CD4-positive, alpha-beta T cell treated with Interleukin-10 for 1 hour (primary cell): ENCODE results near the gene CADM3.

Source experiments
- DNase-seq: peaks from one replicate; pipeline ENCODE4 v3.0.0-alpha.2; 2020

Gene CADM3

GRCh38 chr1:159175571-159175970 is 4.2 kb downstream of the CADM3 start:
- no peak for DNase-seq

DNA sequence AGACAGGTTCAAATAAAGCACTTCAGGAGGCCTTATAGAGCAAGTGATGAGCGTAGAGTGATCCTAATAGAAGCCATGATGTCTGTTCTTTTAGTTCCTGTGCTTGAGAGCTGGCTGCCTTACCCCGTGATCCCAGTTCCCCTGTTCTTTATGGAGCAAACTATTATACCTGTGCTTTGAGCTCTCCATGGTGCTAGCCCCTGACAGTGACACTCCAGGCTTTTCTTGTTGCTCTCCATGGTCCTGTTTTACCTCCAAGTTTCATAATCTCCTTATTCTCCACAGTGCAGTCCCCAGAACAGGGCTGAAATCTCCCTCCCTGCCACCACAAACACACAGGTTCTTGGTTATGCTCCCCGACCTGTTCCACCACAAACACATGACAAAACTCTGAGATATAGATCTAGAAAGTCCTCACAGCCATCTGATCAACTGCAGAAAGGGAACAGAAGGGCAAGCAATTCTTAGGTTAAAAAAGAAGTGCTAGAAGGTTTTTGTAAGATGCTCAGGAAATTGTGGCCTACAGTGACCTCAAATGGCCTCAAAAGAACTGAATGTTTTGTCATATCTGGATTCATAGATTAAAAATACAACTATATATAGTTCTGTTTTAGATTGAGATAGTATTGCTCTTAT is 6.0 kb downstream of the CADM3 start:
- DNase-seq, result peak; percentile 19

GRCh38 chr1:159179906-159180305 is 8.5 kb downstream of the CADM3 start:
- DNase-seq, result no peak

DNA sequence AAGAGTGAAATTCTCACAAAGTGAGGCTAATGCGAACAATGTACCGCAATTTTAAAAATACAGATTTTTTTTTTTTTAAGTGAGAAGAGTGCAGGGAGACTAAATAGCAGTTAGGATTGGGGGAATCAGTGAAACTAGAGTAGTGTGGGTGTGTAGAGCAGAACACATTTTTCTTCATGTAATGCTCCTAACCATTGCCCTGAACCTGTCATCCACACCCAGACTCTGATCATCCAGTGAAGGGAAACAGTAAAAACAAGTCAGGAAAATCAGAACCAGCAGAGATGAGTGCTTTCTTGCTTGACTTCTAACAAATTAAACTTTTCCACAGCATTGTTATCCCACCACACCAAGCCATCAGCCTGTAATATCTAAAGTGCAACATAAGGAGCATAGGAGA is 9.1 kb downstream of the CADM3 start:
- no peak for DNase-seq

- no peak for DNase-seq
Measured at GRCh38 chr1:159181328-159182024, 10.1 kb downstream of the CADM3 start.

DNA sequence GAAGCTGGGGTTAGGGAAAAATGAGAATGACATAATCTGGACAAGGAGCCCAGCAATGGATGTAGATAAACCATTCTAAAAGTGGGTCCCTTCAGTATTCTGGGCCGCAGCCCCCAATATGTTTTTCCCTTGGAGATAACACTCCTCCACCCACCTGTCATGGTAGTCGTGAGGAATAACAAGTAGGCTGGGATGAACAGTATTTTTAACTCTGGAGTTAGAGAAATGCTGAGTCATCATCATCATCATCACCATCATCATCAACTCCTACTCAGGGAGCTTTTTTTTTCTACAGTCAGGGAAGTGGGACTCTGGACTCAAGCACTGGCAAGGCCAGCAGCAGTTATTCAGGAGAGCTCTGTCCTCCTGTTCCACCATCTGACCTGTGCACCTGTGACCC is 12.8 kb downstream of the CADM3 start:
- no peak for DNase-seq

DNA sequence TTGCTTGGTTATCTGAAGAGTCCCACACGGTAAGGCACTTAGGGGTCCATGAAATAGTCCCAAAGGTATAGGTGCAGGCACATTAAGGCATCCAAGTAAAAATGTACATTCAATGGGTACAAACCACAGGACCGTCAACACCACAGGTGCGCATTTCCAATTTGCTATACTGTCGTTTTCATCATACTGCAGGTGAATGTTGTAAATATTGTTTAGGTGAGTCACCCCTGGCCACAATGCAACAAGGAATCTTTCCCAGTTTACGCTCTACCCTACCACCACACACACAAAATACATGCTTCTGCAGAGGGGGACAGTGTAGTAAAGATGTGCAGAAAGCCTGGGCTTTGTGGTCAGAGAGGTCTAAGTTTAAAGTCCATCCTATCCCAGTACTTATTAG is 13.7 kb downstream of the CADM3 start:
- DNase-seq, result no peak

DNA sequence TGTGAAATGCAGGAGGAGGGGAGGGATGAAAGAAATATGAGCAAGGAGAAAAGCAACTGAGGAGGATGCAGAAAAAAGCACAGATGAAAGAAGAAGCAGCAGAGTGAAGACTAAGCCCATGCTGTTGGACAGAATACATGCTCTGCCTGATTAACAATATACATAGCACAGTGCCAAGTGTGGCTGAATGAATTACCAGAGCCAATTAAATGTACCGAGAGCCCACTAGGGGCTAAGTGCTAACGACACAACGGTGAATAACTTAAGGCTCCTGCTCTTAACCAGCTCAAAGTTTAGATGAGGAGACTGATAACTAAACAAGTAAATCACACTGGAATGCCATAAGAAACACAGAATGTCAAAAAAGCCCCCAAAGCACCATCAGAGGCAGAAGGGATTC is 15.6 kb downstream of the CADM3 start:
- no peak for DNase-seq

GRCh38 chr1:159187647-159188374 is 16.4 kb downstream of the CADM3 start:
- DNase-seq, result no peak

DNA sequence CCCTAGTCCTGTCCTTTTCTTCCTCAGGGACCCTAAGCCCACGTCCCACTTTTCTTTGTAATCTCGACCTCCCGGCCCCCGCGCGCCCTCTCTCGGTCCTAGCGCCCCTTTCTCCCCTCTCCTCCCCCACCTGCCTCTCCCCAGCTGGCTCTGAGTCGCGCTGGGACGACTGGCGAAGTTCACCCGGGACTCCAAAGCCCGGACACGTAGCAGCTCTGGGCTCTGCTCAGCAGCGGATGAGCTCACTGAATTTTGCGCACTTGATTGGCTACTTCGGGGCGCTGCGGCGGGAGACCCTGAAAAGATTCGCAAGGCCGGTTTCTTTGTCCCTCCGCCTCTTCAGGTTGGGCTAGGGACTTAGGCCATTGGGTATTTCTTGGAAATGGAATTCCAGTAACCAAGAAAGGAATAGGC is 17.0 kb downstream of the CADM3 start:
- no peak for DNase-seq

GRCh38 chr1:159190441-159190840 is 19.0 kb downstream of the CADM3 start:
- DNase-seq, result no peak

- no peak for DNase-seq
Measured at GRCh38 chr1:159196543-159196942, 25.1 kb downstream of the CADM3 start.

DNA sequence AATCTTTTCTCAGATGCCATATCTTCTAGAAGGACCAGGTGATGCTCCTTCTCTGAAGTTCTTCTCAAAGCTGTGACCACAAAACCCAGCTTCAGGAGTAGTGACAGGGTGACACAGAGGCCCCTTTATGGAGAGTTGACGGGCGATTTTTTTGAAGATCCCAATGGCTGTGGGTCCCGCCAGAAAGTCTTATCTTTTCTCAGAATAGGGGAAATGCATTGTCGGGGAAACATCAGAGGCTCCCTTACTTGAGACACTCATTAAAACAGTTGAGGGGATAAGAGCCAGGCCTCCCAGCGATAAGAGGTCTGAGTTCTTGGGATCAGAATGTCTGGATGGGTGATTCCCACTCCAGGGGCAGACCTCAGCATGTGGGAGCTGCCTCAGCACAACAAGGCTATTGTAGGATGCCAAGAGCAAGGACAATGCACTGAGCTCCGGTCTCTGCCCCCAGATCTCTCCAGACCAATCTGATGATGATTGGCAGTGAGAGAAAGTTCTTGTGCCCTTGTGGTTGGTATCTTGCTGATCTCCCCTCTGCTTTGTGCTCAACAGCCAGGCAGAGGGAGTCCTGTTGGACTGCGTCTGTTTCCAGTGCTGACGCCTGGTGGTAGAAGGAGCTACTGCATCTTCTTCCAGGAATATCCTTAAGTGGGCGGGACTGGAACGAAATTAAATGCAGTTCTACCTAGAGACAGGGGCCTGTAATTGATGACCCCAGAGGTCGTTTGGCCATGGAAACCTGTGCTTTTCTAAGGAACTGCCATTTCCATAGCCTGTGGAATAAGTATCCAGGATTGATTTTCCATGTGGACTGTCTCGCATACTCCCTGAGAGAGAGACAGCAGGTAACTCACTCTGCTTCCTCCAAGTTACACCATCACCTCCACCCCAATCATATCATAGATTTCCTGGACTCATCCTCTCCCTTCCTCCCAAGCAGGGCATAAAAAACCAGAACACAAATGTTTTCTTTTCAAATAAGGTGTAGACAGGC is 26.4 kb downstream of the CADM3 start:
- peak; percentile 33 for DNase-seq

GRCh38 chr1:159199901-159200300 is 28.5 kb downstream of the CADM3 start:
- no peak for DNase-seq

- no peak for DNase-seq
Measured at GRCh38 chr1:159200769-159201168, 29.4 kb downstream of the CADM3 start.

DNA sequence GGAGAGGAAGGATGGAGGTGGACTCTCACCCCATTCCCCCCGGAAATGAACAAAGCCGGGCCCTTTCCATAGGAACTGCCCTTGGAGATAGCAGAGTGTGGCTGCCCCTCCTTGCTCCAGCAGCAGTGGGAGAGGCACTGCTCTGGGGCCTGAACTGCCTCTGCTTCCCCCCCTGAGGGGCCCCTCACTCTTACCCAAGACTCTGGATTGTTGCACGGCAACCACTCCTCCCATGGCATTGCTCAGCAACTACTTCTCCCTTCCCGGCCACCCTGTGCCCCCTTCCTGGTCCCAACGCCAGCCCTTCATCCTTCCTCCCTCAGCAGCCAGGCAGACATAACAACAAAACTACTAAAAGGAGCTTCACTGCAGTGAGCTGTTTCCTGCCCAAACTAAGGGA is 30.2 kb downstream of the CADM3 start:
- DNase-seq, result no peak

DNA sequence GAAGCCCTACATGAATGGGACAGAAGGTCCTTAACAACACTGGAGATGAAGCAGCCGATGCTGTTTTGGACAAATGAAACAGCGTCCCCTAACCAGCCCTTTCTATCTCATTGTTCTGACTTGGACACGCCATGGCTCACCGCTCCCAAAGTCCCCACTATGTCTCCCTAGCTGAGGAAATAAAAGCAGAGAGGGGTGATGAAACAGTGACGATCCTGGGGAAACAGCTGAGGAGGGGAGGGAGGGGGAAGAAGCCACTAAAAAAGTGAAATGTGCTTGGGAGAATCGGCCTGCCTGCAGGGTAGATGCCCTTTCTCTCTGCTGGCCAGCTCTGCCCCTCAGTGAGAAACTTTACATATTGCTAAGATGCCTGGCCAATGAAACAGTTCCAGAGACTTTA is 32.2 kb downstream of the CADM3 start:
- no peak for DNase-seq

DNA sequence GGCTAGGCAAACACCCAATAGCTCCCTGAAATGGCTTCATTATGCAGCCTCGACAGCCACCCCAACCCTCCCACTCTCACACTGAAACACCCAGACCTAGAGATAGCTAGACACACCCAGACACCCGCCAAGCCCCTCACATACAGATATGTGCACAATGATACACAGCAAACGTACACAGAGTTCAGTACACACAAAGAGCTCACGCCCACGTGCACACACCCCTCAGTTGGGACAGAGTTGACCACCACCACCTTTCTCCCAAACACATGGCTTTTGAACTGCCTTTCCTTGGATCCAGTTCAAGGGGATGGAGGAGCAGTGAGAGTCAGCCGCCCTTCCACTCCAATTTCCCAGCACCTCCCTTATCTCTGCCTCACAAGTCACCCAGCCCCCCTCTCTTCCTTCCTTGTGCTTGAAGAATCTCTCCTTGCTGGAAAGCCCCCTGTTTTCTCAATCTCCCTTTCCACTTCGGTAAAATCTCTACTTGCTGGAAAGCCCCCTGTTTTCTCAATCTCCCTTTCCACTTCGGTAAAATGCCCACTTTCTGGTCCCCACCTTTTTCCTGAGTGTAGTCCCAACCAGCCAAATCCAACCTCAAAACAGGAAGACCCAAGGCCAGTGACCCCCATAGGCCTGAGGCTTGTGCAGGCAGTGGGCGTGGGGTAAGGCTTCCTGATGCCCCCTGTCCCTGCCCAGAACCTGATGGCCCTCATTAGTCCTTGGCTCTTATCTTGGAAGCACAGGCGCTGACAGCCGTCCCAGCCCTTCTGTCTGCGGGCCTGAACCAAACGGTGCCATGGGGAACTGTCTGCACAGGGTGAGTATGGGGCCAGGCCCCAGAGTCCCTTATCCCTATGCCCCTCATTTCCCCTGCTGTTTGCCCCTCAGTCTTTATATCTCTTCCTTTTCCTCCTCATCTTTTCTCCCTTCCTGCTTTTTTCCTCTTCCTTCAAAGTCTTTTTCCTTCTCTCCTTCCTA is 33.0 kb downstream of the CADM3 start, which contains the start of gene ACKR1:
Gene ACKR1, plus strand, starts transcription at position 715 of the 981 bp plus-strand sequence. Its CDS starts 85 bp downstream, at position 800.
- no peak for DNase-seq

DNA sequence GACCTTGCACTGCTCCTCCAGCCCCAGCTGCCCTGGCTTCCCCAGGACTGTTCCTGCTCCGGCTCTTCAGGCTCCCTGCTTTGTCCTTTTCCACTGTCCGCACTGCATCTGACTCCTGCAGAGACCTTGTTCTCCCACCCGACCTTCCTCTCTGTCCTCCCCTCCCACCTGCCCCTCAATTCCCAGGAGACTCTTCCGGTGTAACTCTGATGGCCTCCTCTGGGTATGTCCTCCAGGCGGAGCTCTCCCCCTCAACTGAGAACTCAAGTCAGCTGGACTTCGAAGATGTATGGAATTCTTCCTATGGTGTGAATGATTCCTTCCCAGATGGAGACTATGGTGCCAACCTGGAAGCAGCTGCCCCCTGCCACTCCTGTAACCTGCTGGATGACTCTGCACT is 33.8 kb downstream of the CADM3 start:
- no peak for DNase-seq

DNA sequence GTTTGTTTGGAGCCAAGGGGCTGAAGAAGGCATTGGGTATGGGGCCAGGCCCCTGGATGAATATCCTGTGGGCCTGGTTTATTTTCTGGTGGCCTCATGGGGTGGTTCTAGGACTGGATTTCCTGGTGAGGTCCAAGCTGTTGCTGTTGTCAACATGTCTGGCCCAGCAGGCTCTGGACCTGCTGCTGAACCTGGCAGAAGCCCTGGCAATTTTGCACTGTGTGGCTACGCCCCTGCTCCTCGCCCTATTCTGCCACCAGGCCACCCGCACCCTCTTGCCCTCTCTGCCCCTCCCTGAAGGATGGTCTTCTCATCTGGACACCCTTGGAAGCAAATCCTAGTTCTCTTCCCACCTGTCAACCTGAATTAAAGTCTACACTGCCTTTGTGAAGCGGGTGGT is 34.7 kb downstream of the CADM3 start:
- no peak for DNase-seq

DNA sequence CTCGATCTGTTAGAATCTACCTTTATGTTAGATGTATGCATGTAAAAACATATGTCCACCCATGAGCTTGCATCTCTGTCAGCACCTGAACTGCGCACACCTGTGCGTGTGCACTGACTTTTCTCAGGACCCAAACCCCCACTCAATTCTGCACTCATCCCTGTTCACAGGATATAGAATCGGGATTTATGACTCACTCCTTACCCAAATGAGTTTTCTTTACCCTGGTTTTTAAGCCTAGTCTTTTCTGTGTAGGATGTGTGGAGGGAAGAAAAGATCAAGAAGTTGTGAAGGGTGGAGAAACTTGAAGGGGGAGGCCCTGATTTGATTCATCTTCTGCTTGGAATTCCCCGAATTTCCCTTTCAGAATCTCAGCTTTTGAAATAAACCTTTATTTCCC is 35.7 kb downstream of the CADM3 start:
- DNase-seq, result no peak

GRCh38 chr1:159207774-159208173 is 36.4 kb downstream of the CADM3 start:
- no peak for DNase-seq
